ENCODE measurements around the gene CHI3L1.
"Not testable (repeated sequence)": the region's sequence is repeated elsewhere in the genome, so short reads cannot be mapped to it uniquely, and the experiment has no call there.

Gene CHI3L1

GRCh38 chr1:203186446-203187303, at the start of gene CHI3L1:
Gene CHI3L1 (minus strand): TSS chr1:203186704. CDS start chr1:203186623, 81 bp downstream.
- no peak within 1 kb of the TSS for H3K27ac ChIP-seq
- TF ChIP-seq ZFX (IDR thresholded peaks at IDR 0.05; ENCODE audit: borderline replicate concordance), result no peak
- TF ChIP-seq, protein P1, sequence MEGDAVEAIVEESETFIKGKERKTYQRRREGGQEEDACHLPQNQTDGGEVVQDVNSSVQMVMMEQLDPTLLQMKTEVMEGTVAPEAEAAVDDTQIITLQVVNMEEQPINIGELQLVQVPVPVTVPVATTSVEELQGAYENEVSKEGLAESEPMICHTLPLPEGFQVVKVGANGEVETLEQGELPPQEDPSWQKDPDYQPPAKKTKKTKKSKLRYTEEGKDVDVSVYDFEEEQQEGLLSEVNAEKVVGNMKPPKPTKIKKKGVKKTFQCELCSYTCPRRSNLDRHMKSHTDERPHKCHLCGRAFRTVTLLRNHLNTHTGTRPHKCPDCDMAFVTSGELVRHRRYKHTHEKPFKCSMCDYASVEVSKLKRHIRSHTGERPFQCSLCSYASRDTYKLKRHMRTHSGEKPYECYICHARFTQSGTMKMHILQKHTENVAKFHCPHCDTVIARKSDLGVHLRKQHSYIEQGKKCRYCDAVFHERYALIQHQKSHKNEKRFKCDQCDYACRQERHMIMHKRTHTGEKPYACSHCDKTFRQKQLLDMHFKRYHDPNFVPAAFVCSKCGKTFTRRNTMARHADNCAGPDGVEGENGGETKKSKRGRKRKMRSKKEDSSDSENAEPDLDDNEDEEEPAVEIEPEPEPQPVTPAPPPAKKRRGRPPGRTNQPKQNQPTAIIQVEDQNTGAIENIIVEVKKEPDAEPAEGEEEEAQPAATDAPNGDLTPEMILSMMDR (IDR thresholded peaks at IDR 0.05), result no peak

GRCh38 chr1:203234901-203235300, 48.4 kb upstream of the CHI3L1 start:
- not testable (repeated sequence) for H3K27ac ChIP-seq

GRCh38 chr1:203229471-203230135, 43.1 kb upstream of the CHI3L1 start, which contains the start of gene CHIT1:
Gene CHIT1 (minus strand): TSS chr1:203229673. CDS start chr1:203229636, 37 bp downstream.
- H3K27ac ChIP-seq, result no peak within 1 kb of the TSS
- TF ChIP-seq, protein P1 (IDR thresholded peaks at IDR 0.05), result no peak
- TF ChIP-seq ZFX (IDR thresholded peaks at IDR 0.05; ENCODE audit: borderline replicate concordance), result no peak

DNA sequence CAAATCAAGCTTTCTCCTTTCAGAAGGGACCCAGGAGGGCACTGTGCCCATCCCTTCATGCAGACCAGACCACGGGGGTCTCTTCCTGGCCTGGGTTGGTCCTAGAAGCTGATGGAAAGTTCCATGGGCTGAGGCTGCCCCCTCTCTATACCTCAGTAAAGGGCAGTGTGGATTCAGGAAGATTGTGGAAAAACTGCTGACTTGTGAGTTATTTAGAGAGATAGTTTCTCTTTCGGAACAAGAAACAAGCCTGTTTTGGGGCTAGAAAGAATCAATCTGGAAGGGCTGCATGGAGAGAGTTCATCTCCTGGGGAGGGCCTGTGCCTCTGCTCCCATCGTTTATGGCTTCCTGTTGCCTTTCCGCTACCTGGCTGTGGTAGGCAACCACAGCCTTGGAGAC, 42.2 kb upstream of the CHI3L1 start:
- TF ChIP-seq ZFX (IDR thresholded peaks at IDR 0.05; ENCODE audit: borderline replicate concordance), result no peak
- TF ChIP-seq, protein P1 (IDR thresholded peaks at IDR 0.05), result no peak
- no peak overlapping the region for H3K27ac ChIP-seq

GRCh38 chr1:203227371-203228083, 41.0 kb upstream of the CHI3L1 start:
- no peak overlapping the region for H3K27ac ChIP-seq
- TF ChIP-seq, protein P1 (IDR thresholded peaks at IDR 0.05), result no peak
- no peak for TF ChIP-seq ZFX (IDR thresholded peaks at IDR 0.05; ENCODE audit: borderline replicate concordance)

- no peak for TF ChIP-seq ZFX (IDR thresholded peaks at IDR 0.05; ENCODE audit: borderline replicate concordance)
- TF ChIP-seq, protein P1 (IDR thresholded peaks at IDR 0.05), result no peak
These were observed 38.6 kb upstream of the CHI3L1 start for GRCh38 chr1:203225071-203225470.

GRCh38 chr1:203223012-203223775, 36.7 kb upstream of the CHI3L1 start:
- H3K27ac ChIP-seq, result no peak overlapping the region
- no peak for TF ChIP-seq ZFX (IDR thresholded peaks at IDR 0.05; ENCODE audit: borderline replicate concordance)
- TF ChIP-seq, protein P1 (IDR thresholded peaks at IDR 0.05), result no peak

More at GRCh38 chr1:203225071-203225470, 38.6 kb upstream of the CHI3L1 start:
- no peak overlapping the region for H3K27ac ChIP-seq
